Stimulated activated effector memory CD8-positive, alpha-beta T cell treated with anti-CD3 and anti-CD28 coated beads, Interleukin-12 subunit alpha, Interleukin-12 subunit beta, amount 100 ng/mL, for 72 hours (primary cell): ENCODE measurements around the gene NLRP2B.
"Not testable (repeated sequence)": the region's sequence is repeated elsewhere in the genome, so short reads cannot be mapped to it uniquely, and the experiment has no call there.

Source experiments
- ATAC-seq: fragments of 150-1000 bp; cut with Tn5 transposase; 2 replicates; pipeline ENCODE4 v1.10.0; 2021
- DNase-seq, 2 donors: peaks; one replicate each; pipeline ENCODE4 v3.0.0; 2021 to 2022; ENCODE audit warnings: low spot score in 2 of 2
- H3K27ac Mint-ChIP-seq: one replicate; pipeline ENCODE4 v1.8.0; 2022; ENCODE audit warnings: mild to moderate bottlenecking, mixed read lengths
- H3K36me3 Mint-ChIP-seq: one replicate; pipeline ENCODE4 v1.8.0; 2022; ENCODE audit warnings: mild to moderate bottlenecking, mixed read lengths
- H3K4me1 Mint-ChIP-seq: one replicate; pipeline ENCODE4 v1.8.0; 2022; ENCODE audit warnings: mixed read lengths
- H3K4me3 Mint-ChIP-seq: one replicate; pipeline ENCODE4 v1.8.0; 2022; ENCODE audit warnings: mild to moderate bottlenecking, mixed read lengths
- H3K9me3 Mint-ChIP-seq: one replicate; pipeline ENCODE4 v1.8.0; 2022; ENCODE audit warnings: mixed read lengths

The NLRP2B gene

GRCh38 chrX:57629438-57629837 lies 50.6 kb downstream of the NLRP2B start:
- H3K36me3 Mint-ChIP-seq, ATAC-seq, DNase-seq, H3K4me1 Mint-ChIP-seq, H3K27ac Mint-ChIP-seq, H3K4me3 Mint-ChIP-seq: not testable (repeated sequence)
- H3K9me3 Mint-ChIP-seq = peaks cover 17% of the 10 kb centered on the region
